Hepatocyte (in vitro differentiated cells): Measurements from ENCODE around the gene CDKL2. TPM values are rescaled to one million over a fixed set of nuclear protein-coding genes. Genes with fewer than 3 reads are reported as not detected.

ENCODE experiments used
- DNase-seq: peaks from one replicate; pipeline ENCODE4 v3.0.0-alpha.2; 2016; ENCODE audit warnings: low spot score
- H2AFZ ChIP-seq: fragments of 200-600 bp; sonication (generic); 2 replicates; pipeline ENCODE4 v1.6.0; 2016; ENCODE audit warnings: antibody characterized with exemption, mild to moderate bottlenecking
- H3K27ac ChIP-seq: fragments of 200-600 bp; sonication (generic); 2 replicates; pipeline ENCODE4 v1.5.1; 2016; ENCODE audit warnings: mild to moderate bottlenecking
- H3K27me3 ChIP-seq: fragments of 200-600 bp; sonication (generic); 2 replicates; pipeline ENCODE4 v1.6.1; 2016
- H3K36me3 ChIP-seq: fragments of 200-600 bp; sonication (generic); replicated peaks from 2 replicates; pipeline ENCODE4 v1.5.1; 2016; ENCODE audit warnings: low read depth; ENCODE audit not compliant: insufficient read depth
- H3K4me1 ChIP-seq: fragments of 200-600 bp; sonication (generic); 2 replicates; pipeline ENCODE4 v1.5.1; 2016; ENCODE audit warnings: mild to moderate bottlenecking, moderate library complexity; ENCODE audit not compliant: insufficient read depth
- H3K4me2 ChIP-seq: fragments of 200-600 bp; sonication (generic); 2 replicates; pipeline ENCODE4 v1.6.0; 2016
- H3K4me3 ChIP-seq: fragments of 200-600 bp; sonication (generic); 2 replicates; pipeline ENCODE4 v1.5.1; 2016; ENCODE audit warnings: mild to moderate bottlenecking
- H3K79me2 ChIP-seq: fragments of 200-600 bp; sonication (generic); 2 replicates; pipeline ENCODE4 v1.6.0; 2017; ENCODE audit warnings: mild to moderate bottlenecking
- H3K9me2 ChIP-seq: fragments of 200-600 bp; sonication (generic); replicated peaks from 2 replicates; pipeline ENCODE4 v1.6.0; 2017; ENCODE audit warnings: mild to moderate bottlenecking; ENCODE audit not compliant: insufficient read depth
- H3K9me3 ChIP-seq: fragments of 200-600 bp; sonication (generic); 2 replicates; pipeline ENCODE4 v1.5.1; 2016; ENCODE audit warnings: low read depth, mild to moderate bottlenecking
- H4K20me1 ChIP-seq: fragments of 200-600 bp; sonication (generic); 2 replicates; pipeline ENCODE4 v1.6.0; 2016; ENCODE audit warnings: mild to moderate bottlenecking; ENCODE audit not compliant: insufficient read depth, poor library complexity, severe bottlenecking
- EZH2 ChIP-seq: fragments of 200-600 bp; sonication (generic); IDR thresholded peaks from 2 replicates; pipeline ENCODE4 v1.6.1; 2016; ENCODE audit warnings: antibody characterized with exemption, mild to moderate bottlenecking, borderline replicate concordance
- EZH2phosphoT487 ChIP-seq: fragments of 200-600 bp; sonication (generic); IDR thresholded peaks from one replicate; pipeline ENCODE4 v1.6.1; 2018; ENCODE audit warnings: antibody characterized with exemption, mild to moderate bottlenecking, low read depth, moderate library complexity; ENCODE audit not compliant: unreplicated experiment, severe bottlenecking
- WGBS: methylation state at CpG from one replicate; pipeline ENCODE4 v1.1.6; 2016; ENCODE audit warnings: low lambda C conversion rate; ENCODE audit errors: missing lambda C conversion rate; 5-methylcytosine and 5-hydroxymethylcytosine counted together
- polyA plus RNA-seq: library from polyadenylated mRNA; unstranded; fragments of >200 nt; fragmentation: Nextera tagmentation; extraction: Ambion mirVana; gene quantifications from 2 replicates; pipeline ENCODE4 v1.2.1, GENCODE V29; 2016
- total RNA-seq: library from RNA; depleted of rRNA; stranded (reverse); fragments of >200 nt; gene quantifications from 2 replicates; pipeline ENCODE4 v1.2.3, GENCODE V29; 2014
- TF ChIP-seq, protein P1 (sequence below): fragments of 200-600 bp; sonication (generic); IDR thresholded peaks from 2 replicates; pipeline ENCODE4 v1.5.1; 2016; ENCODE audit warnings: antibody characterized with exemption, mild to moderate bottlenecking; ENCODE audit not compliant: poor library complexity

CDKL2 gene
- total and polyA plus RNA-seq, 2 experiments from 2014 or later, result 0.83 to 1.9 TPM

DNA sequence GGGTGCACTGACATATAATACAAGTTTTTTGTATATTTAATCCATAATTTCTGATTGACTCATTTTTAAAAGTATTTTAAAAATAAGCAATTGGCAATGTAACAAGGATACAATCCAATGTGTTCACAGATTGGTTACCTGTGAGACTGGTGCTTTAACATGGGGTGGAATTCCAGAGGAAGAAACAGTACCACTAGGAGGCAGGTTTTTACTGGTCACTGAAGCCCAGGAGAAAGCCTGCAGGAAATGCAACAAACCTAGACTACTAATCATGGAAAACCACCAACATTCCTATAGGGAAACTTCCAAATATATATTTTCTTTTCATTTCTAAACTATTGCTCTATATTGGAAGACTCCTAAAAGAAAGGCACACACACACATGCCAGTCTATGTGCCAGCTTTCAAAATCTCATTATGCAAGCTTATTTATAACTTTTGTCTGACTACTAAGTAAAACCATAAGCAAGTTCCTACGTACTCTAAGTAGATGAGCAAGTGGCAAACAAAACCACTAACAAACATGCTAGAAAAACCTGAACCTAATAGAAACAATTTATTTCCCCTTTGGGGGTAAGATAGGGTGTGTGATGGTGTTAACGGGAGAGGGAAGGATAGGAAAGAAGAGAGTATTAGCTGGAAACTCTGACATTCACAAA lies 23.6 kb upstream of the CDKL2 start:
- no peak overlapping the region for H3K4me2 ChIP-seq
- H3K4me1 ChIP-seq, result no peaks in the 10 kb centered on the region
- peaks cover 66% of the 10 kb centered on the region for H3K79me2 ChIP-seq
- H3K9me2 ChIP-seq, result no peaks in the 10 kb centered on the region
- H2AFZ ChIP-seq, result no peak overlapping the region
- H3K4me3 ChIP-seq, result no peak overlapping the region
- no peaks in the 10 kb centered on the region for H3K36me3 ChIP-seq
- no peaks in the 10 kb centered on the region for H3K27me3 ChIP-seq
- H4K20me1 ChIP-seq, result peaks cover 12% of the 10 kb centered on the region
- DNase-seq, result peak; percentile 51
- no peak overlapping the region for H3K27ac ChIP-seq
- H3K9me3 ChIP-seq, result no peaks in the 10 kb centered on the region
- no peak for TF ChIP-seq EZH2phosphoT487
- TF ChIP-seq, protein P1, sequence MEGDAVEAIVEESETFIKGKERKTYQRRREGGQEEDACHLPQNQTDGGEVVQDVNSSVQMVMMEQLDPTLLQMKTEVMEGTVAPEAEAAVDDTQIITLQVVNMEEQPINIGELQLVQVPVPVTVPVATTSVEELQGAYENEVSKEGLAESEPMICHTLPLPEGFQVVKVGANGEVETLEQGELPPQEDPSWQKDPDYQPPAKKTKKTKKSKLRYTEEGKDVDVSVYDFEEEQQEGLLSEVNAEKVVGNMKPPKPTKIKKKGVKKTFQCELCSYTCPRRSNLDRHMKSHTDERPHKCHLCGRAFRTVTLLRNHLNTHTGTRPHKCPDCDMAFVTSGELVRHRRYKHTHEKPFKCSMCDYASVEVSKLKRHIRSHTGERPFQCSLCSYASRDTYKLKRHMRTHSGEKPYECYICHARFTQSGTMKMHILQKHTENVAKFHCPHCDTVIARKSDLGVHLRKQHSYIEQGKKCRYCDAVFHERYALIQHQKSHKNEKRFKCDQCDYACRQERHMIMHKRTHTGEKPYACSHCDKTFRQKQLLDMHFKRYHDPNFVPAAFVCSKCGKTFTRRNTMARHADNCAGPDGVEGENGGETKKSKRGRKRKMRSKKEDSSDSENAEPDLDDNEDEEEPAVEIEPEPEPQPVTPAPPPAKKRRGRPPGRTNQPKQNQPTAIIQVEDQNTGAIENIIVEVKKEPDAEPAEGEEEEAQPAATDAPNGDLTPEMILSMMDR, result peak; percentile 45
- TF ChIP-seq EZH2, result no peak
- 87% methylated on average over 2 of the region's 2 CpGs for WGBS

DNA sequence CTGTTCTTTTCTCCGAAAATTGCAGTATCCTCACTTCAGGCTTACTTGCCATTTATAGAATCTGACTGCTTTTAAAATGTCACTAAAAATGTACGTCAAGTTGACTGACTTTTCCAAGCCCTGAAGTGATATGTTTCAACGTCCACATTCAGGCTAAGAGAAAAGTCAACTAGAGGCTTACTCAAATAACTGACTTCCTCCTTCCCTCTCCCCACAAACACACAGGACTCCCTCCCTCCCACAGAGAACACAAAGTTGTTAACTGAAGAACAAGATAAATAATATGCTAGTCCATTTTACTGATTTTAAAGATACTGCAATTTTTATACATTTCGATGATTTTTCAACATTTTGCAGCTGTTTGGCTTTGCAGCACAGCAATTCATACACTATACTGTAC lies 13.8 kb upstream of the CDKL2 start:
- H3K4me3 ChIP-seq, result no peak overlapping the region
- no peaks in the 10 kb centered on the region for H4K20me1 ChIP-seq
- TF ChIP-seq EZH2 (no peak), EZH2phosphoT487 (no peak)
- TF ChIP-seq, protein P1, result no peak
- no peak overlapping the region for H3K27ac ChIP-seq
- H3K4me2 ChIP-seq, result no peak overlapping the region
- H3K9me2 ChIP-seq, result no peaks in the 10 kb centered on the region
- no peak overlapping the region for H2AFZ ChIP-seq
- no peaks in the 10 kb centered on the region for H3K36me3 ChIP-seq
- peaks cover 2% of the 10 kb centered on the region for H3K79me2 ChIP-seq
- H3K27me3 ChIP-seq, result no peaks in the 10 kb centered on the region
- 77% methylated on average over 4 of the region's 4 CpGs for WGBS
- no peaks in the 10 kb centered on the region for H3K9me3 ChIP-seq
- DNase-seq, result no peak
- no peaks in the 10 kb centered on the region for H3K4me1 ChIP-seq

DNA sequence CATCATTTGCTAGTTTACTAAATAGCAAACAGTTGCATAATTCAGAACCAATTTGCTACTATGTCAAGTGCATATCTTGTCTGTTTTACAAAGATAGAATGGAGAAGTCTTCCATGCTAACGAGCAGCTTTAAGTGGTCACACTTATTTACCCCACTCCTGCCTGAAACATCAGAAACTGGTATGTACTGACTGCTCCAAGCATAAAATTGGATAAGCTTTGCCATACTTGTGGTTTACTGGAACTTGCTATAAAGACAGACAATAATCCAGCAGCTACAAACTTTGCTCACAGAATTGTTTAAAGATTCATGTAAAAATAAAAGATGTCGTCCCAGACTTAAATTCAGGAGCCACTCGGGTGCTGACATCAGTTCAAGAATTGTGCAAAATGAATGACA lies 13.3 kb upstream of the CDKL2 start:
- no peak overlapping the region for H3K4me3 ChIP-seq
- 74% methylated on average over 3 of the region's 3 CpGs for WGBS
- no peaks in the 10 kb centered on the region for H3K36me3 ChIP-seq
- no peaks in the 10 kb centered on the region for H3K4me1 ChIP-seq
- no peaks in the 10 kb centered on the region for H3K27me3 ChIP-seq
- DNase-seq, result no peak
- TF ChIP-seq EZH2phosphoT487, result no peak
- TF ChIP-seq, protein P1, result no peak
- TF ChIP-seq EZH2, result no peak
- no peaks in the 10 kb centered on the region for H3K9me2 ChIP-seq
- no peak overlapping the region for H3K4me2 ChIP-seq
- H3K9me3 ChIP-seq, result no peaks in the 10 kb centered on the region
- no peak overlapping the region for H2AFZ ChIP-seq
- no peak overlapping the region for H3K27ac ChIP-seq
- H3K79me2 ChIP-seq, result no peaks in the 10 kb centered on the region
- H4K20me1 ChIP-seq, result no peaks in the 10 kb centered on the region
